H9 (cell line): ENCODE measurements around the gene MRPS18B. TPM values are rescaled to one million over a fixed set of nuclear protein-coding genes. Genes with fewer than 3 reads are reported as not detected.

Experiments used
- DNase-seq: peaks from one replicate; pipeline ENCODE4 v3.0.0-alpha.2; 2017
- H2AFZ ChIP-seq: one replicate; pipeline ENCODE4 v1.6.1; 2013; ENCODE audit warnings: mild to moderate bottlenecking, low read length, control low read depth, moderate library complexity
- H2AK5ac ChIP-seq: 2 replicates; pipeline ENCODE4 v1.6.1; 2013; ENCODE audit warnings: low read length, control low read depth, mixed read lengths; ENCODE audit not compliant: insufficient read length
- H2BK120ac ChIP-seq: one replicate; pipeline ENCODE4 v1.6.1; 2013; ENCODE audit warnings: low read depth, mild to moderate bottlenecking, low read length, control low read depth, inconsistent platforms; ENCODE audit not compliant: poor library complexity, severe bottlenecking
- H2BK12ac ChIP-seq: 2 replicates; pipeline ENCODE4 v1.6.1; 2013; ENCODE audit warnings: low read length, control low read depth, mixed read lengths, low read depth; ENCODE audit not compliant: insufficient read length
- H2BK15ac ChIP-seq: 2 replicates; pipeline ENCODE4 v1.6.1; 2013; ENCODE audit warnings: low read depth, low read length, control low read depth
- H2BK20ac ChIP-seq: one replicate; pipeline ENCODE4 v1.6.1; 2013; ENCODE audit warnings: low read depth, mild to moderate bottlenecking, low read length, control low read depth, inconsistent platforms; ENCODE audit not compliant: poor library complexity, severe bottlenecking
- H2BK5ac ChIP-seq: 2 replicates; pipeline ENCODE4 v1.6.1; 2013; ENCODE audit warnings: low read length, control low read depth, mixed read lengths; ENCODE audit not compliant: insufficient read length
- H3K14ac ChIP-seq: 2 replicates; pipeline ENCODE4 v1.6.1; 2013; ENCODE audit warnings: low read length, control low read depth; ENCODE audit not compliant: insufficient read depth
- H3K18ac ChIP-seq: 2 replicates; pipeline ENCODE4 v1.6.1; 2013; ENCODE audit warnings: low read depth, mild to moderate bottlenecking, mixed read lengths, low read length, control low read depth; ENCODE audit not compliant: insufficient read length
- H3K23ac ChIP-seq: 2 replicates; pipeline ENCODE4 v1.6.1; 2013; ENCODE audit warnings: low read length, control low read depth, mixed read lengths, low read depth; ENCODE audit not compliant: insufficient read length
- H3K23me2 ChIP-seq: 2 replicates; pipeline ENCODE4 v1.6.1; 2013; ENCODE audit warnings: low read depth, mild to moderate bottlenecking, mixed read lengths, low read length, control low read depth; ENCODE audit not compliant: insufficient read length, poor library complexity, severe bottlenecking
- H3K27ac ChIP-seq: 2 replicates; pipeline ENCODE4 v1.5.1; 2013; ENCODE audit warnings: low read length, control low read depth, mixed read lengths, low read depth; ENCODE audit not compliant: insufficient read length
- H3K27me3 ChIP-seq: 2 replicates; pipeline ENCODE4 v1.6.1; 2013; ENCODE audit warnings: low read length, control low read depth, inconsistent platforms; ENCODE audit not compliant: insufficient read depth
- H3K4ac ChIP-seq: 2 replicates; pipeline ENCODE4 v1.6.1; 2013; ENCODE audit warnings: low read depth, mild to moderate bottlenecking, control low read depth, inconsistent platforms, low read length, moderate library complexity
- H3K4me1 ChIP-seq: 2 replicates; pipeline ENCODE4 v1.6.1; 2013; ENCODE audit warnings: low read length, control low read depth, inconsistent platforms; ENCODE audit not compliant: insufficient read depth
- H3K4me2 ChIP-seq: 2 replicates; pipeline ENCODE4 v1.6.1; 2013; ENCODE audit warnings: low read length, control low read depth, mixed read lengths; ENCODE audit not compliant: insufficient read length, insufficient read depth
- H3K56ac ChIP-seq: 2 replicates; pipeline ENCODE4 v1.6.1; 2013; ENCODE audit warnings: low read depth, mild to moderate bottlenecking, mixed read lengths, low read length, control low read depth; ENCODE audit not compliant: insufficient read length
- H3K79me1 ChIP-seq: 2 replicates; pipeline ENCODE4 v1.6.1; 2013; ENCODE audit warnings: low read depth, mild to moderate bottlenecking, moderate library complexity, low read length, control low read depth, inconsistent platforms; ENCODE audit not compliant: insufficient read depth, poor library complexity, severe bottlenecking
- H3K79me2 ChIP-seq: 2 replicates; pipeline ENCODE4 v1.6.1; 2013; ENCODE audit warnings: low read length, control low read depth, inconsistent platforms; ENCODE audit not compliant: insufficient read depth
- H3K9ac ChIP-seq: 2 replicates; pipeline ENCODE4 v1.6.1; 2013; ENCODE audit warnings: low read length, control low read depth, mixed read lengths; ENCODE audit not compliant: insufficient read length; ENCODE audit errors: extremely low read depth
- H3K9me3 ChIP-seq: one replicate; pipeline ENCODE4 v1.6.1; 2013; ENCODE audit warnings: low read depth, low read length, inconsistent platforms; ENCODE audit not compliant: control insufficient read depth
- H3T11ph ChIP-seq: one replicate; pipeline ENCODE4 v1.6.1; 2013; ENCODE audit warnings: mild to moderate bottlenecking, low read length, control low read depth, inconsistent platforms
- H4K20me1 ChIP-seq: one replicate; pipeline ENCODE4 v1.6.1; 2013; ENCODE audit not compliant: control insufficient read depth, insufficient read length, insufficient read depth
- H4K5ac ChIP-seq: 2 replicates; pipeline ENCODE4 v1.6.1; 2013; ENCODE audit warnings: low read depth, mild to moderate bottlenecking, mixed read lengths, low read length, control low read depth; ENCODE audit not compliant: insufficient read length
- H4K8ac ChIP-seq: replicated peaks from 2 replicates; pipeline ENCODE4 v1.6.1; 2013; ENCODE audit warnings: low read length, control low read depth, mixed read lengths, low read depth; ENCODE audit not compliant: insufficient read length
- H4K91ac ChIP-seq: 2 replicates; pipeline ENCODE4 v1.6.1; 2013; ENCODE audit warnings: low read depth, mild to moderate bottlenecking, moderate library complexity, mixed read lengths, low read length, control low read depth; ENCODE audit not compliant: insufficient read length
- H3K27ac Mint-ChIP-seq, 3 experiments: 2 replicates in 2 of 3; 3 replicates in 1 of 3; pipeline ENCODE4 v1.8.0; 2020 to 2021; ENCODE audit warnings: mixed read lengths in 3 of 3, mild to moderate bottlenecking in 1 of 3, moderate library complexity in 1 of 3
- H3K27me3 Mint-ChIP-seq: 2 replicates; pipeline ENCODE4 v1.8.0; 2021; ENCODE audit warnings: low read depth, mild to moderate bottlenecking, moderate library complexity, mixed read lengths
- H3K36me3 Mint-ChIP-seq, 3 experiments: 2 replicates in 2 of 3; 3 replicates in 1 of 3; pipeline ENCODE4 v1.8.0; 2020 to 2021; ENCODE audit warnings: low read depth in 3 of 3, mixed read lengths in 3 of 3; ENCODE audit not compliant: insufficient read depth in 1 of 3
- H3K4me1 Mint-ChIP-seq, 2 experiments: 2 replicates each; pipeline ENCODE4 v1.8.0; 2020; ENCODE audit warnings: mixed read lengths in 2 of 2
- H3K4me3 Mint-ChIP-seq, 2 experiments: 2 replicates in 1 of 2; 3 replicates in 1 of 2; pipeline ENCODE4 v1.8.0; 2020 to 2021; ENCODE audit warnings: mild to moderate bottlenecking in 2 of 2, mixed read lengths in 2 of 2, moderate library complexity in 1 of 2
- H3K9me3 Mint-ChIP-seq, 2 experiments: 2 replicates in 1 of 2; 3 replicates in 1 of 2; pipeline ENCODE4 v1.8.0; 2020; ENCODE audit warnings: mild to moderate bottlenecking in 2 of 2, mixed read lengths in 2 of 2, moderate library complexity in 1 of 2
- CTCF ChIP-seq: fragments of 200-600 bp; sonication (generic); conservative IDR thresholded peaks from 3 replicates; pipeline ENCODE4 v1.8.0; 2021; ENCODE audit warnings: antibody characterized with exemption, mild to moderate bottlenecking
- WGBS: extraction: QIAGEN DNeasy Blood & Tissue Kit; methylation state at CpG from one replicate; pipeline ENCODE4 v1.1.7; 2013; ENCODE audit warnings: missing lambda C conversion rate, low lambda C conversion rate, mixed read lengths; ENCODE audit not compliant: insufficient read length; ENCODE audit errors: extremely low coverage; 5-methylcytosine and 5-hydroxymethylcytosine counted together
- total RNA-seq: library from RNA; stranded (reverse); gene quantifications from 2 replicates; pipeline ENCODE4 v1.2.1, GENCODE V29; 2021

MRPS18B gene
- total RNA-seq, 1 experiment from 2014 or later, result 54.0 TPM

GRCh38 chr6:30590509-30590908, 27.1 kb upstream of the MRPS18B start:
- Histone ChIP-seq H2BK12ac (no peak overlapping the region), H2AK5ac (no peak overlapping the region), H4K8ac (no peak overlapping the region), H2BK15ac (no peak overlapping the region), H3K18ac (no peak overlapping the region), H3K9ac (no peak overlapping the region), H2BK120ac (no peak overlapping the region), H4K5ac (no peak overlapping the region), H2BK20ac (no peak overlapping the region), H3K27ac (no peak overlapping the region), H3K4me1 (no peaks in the 10 kb centered on the region), H3T11ph (no peak overlapping the region), H3K4ac (no peak overlapping the region), H3K23ac (no peak overlapping the region), H2AFZ (no peak overlapping the region), H3K9me3 (no peaks in the 10 kb centered on the region), H2BK5ac (no peak overlapping the region), H3K79me1 (peaks cover 5% of the 10 kb centered on the region), H3K79me2 (no peaks in the 10 kb centered on the region; the same call in 1 of the 2 replicates), H3K4me2 (no peak overlapping the region), H3K27me3 (no peaks in the 10 kb centered on the region), H3K14ac (no peak overlapping the region), H3K56ac (no peak overlapping the region), H4K20me1 (no peaks in the 10 kb centered on the region), H4K91ac (no peak overlapping the region), H3K23me2 (no peaks in the 10 kb centered on the region)
- TF ChIP-seq CTCF, result no peak
- no peak for DNase-seq
- H3K4me1 Mint-ChIP-seq, result no peaks in the 10 kb centered on the region
- no peaks in the 10 kb centered on the region for H3K27me3 Mint-ChIP-seq
- no CpG with 5 or more reads among the region's 8 CpGs for WGBS
- H3K9me3 Mint-ChIP-seq, result no peaks in the 10 kb centered on the region
- H3K36me3 Mint-ChIP-seq, result peaks cover 57 to 92% (median 79%) of the 10 kb centered on the region in 3 experiments; a peak in 6 of 7 replicates
- H3K4me3 Mint-ChIP-seq, result no peak overlapping the region; a peak in 1 of 5 replicates
- H3K27ac Mint-ChIP-seq, result 0 out of 7 replicates have a peak overlapping the region, but pooled peaks of 1 of the 3 experiments have one; percentile 37
